Keratinocyte (primary cell): ENCODE measurements around the gene GPR31. TPM values are rescaled to one million over a fixed set of nuclear protein-coding genes. Genes with fewer than 3 reads are reported as not detected.

Experiments
- DNase-seq: peaks from one replicate; pipeline ENCODE4 v3.0.0-alpha.2; 2011; ENCODE audit warnings: low read depth, missing footprints, low spot score
- FAIRE-seq: peaks from 2 replicates; lab custom pipeline; 2011; peaks lifted over from hg19 to GRCh38; lab: Jason Lieb, UNC
- H2AFZ ChIP-seq: 2 replicates; pipeline ENCODE4 v1.6.0; 2012; ENCODE audit warnings: low read length, control low read depth, inconsistent platforms; ENCODE audit not compliant: control insufficient read depth
- H3K27ac ChIP-seq: 2 replicates; pipeline ENCODE4 v1.5.1; 2011; ENCODE audit warnings: low read length; ENCODE audit not compliant: control insufficient read depth, insufficient read depth
- H3K27me3 ChIP-seq: 3 replicates; pipeline ENCODE4 v1.6.0; 2011; ENCODE audit warnings: low read length; ENCODE audit not compliant: control insufficient read depth, insufficient read depth; ENCODE audit errors: extremely low read depth
- H3K36me3 ChIP-seq, 2 experiments: 2 replicates in 1 of 2; 3 replicates in 1 of 2; pipeline ENCODE4 v1.5.1; 2011; ENCODE audit warnings: low read length in 2 of 2, mild to moderate bottlenecking in 1 of 2; ENCODE audit not compliant: control insufficient read depth in 2 of 2, insufficient read depth in 2 of 2; ENCODE audit errors: extremely low read depth in 1 of 2
- H3K4me1 ChIP-seq: 3 replicates; pipeline ENCODE4 v1.5.1; 2011; ENCODE audit warnings: low read length; ENCODE audit not compliant: control insufficient read depth, insufficient read depth; ENCODE audit errors: extremely low read depth
- H3K4me2 ChIP-seq: 3 replicates; pipeline ENCODE4 v1.6.0; 2011; ENCODE audit warnings: low read depth, low read length; ENCODE audit not compliant: control insufficient read depth, insufficient read depth; ENCODE audit errors: extremely low read depth
- H3K4me3 ChIP-seq, 3 experiments: fragments of 200-600 bp in 1 of 3; sonication (generic) in 1 of 3; 2 replicates in 2 of 3; 3 replicates in 1 of 3; pipeline ENCODE4 v1.5.1; 2011 to 2016; ENCODE audit warnings: low read length in 3 of 3, mild to moderate bottlenecking in 3 of 3, control low read depth in 2 of 3, inconsistent platforms in 1 of 3, low read depth in 1 of 3, mixed read lengths in 1 of 3, mixed run types in 1 of 3, moderate library complexity in 1 of 3; ENCODE audit not compliant: control insufficient read depth in 2 of 3, insufficient read depth in 2 of 3; ENCODE audit errors: extremely low read depth in 1 of 3
- H3K79me2 ChIP-seq: 2 replicates; pipeline ENCODE4 v1.6.0; 2012; ENCODE audit warnings: low read length; ENCODE audit not compliant: control insufficient read depth, insufficient read depth
- H3K9ac ChIP-seq: 3 replicates; pipeline ENCODE4 v1.6.0; 2011; ENCODE audit warnings: low read length; ENCODE audit not compliant: control insufficient read depth, insufficient read depth; ENCODE audit errors: extremely low read depth
- H3K9me1 ChIP-seq: 3 replicates; pipeline ENCODE4 v1.6.0; 2011; ENCODE audit warnings: low read length; ENCODE audit not compliant: control insufficient read depth, insufficient read depth; ENCODE audit errors: extremely low read depth
- H3K9me3 ChIP-seq: 2 replicates; pipeline ENCODE4 v1.5.1; 2012; ENCODE audit warnings: low read depth, low read length; ENCODE audit not compliant: control insufficient read depth
- H4K20me1 ChIP-seq: 3 replicates; pipeline ENCODE4 v1.6.0; 2011; ENCODE audit warnings: low read length; ENCODE audit not compliant: control insufficient read depth, insufficient read depth; ENCODE audit errors: extremely low read depth
- CTCF ChIP-seq, 3 experiments: IDR thresholded peaks in 1 of 3; conservative IDR thresholded peaks in 1 of 3; optimal IDR thresholded peaks in 1 of 3; 2 replicates in 2 of 3; 3 replicates in 1 of 3; pipeline versions ENCODE3 to v1.5.1; 2011; ENCODE audit warnings: low read length in 3 of 3, mild to moderate bottlenecking in 3 of 3, moderate library complexity in 2 of 3, control low read depth in 1 of 3, inconsistent platforms in 1 of 3; ENCODE audit not compliant: insufficient read depth in 2 of 3; ENCODE audit errors: extremely low read depth in 1 of 3
- EZH2 ChIP-seq: IDR thresholded peaks from one replicate; pipeline ENCODE4 v1.6.1; 2012; ENCODE audit warnings: inconsistent platforms, mild to moderate bottlenecking, low read length, moderate library complexity
- dilution Hi-C: fragments of 300-500 bp; cut with MboI; formaldehyde crosslinking; loops from one replicate; pipeline ENCODE4 v1.7.0; 2020; ENCODE audit warnings: low sequenced_read_pairs; ENCODE audit not compliant: extremely low pct_ligation_motif_present
- polyA plus RNA-seq, 5 experiments: library from polyadenylated mRNA; depleted of rRNA in 3 of 5; stranded (reverse) in 3 of 5; stranded (forward) in 1 of 5; unstranded in 1 of 5; fragments of >200 nt; gene quantifications; 1 replicate in 1 of 5; 2 replicates in 3 of 5; 3 replicates in 1 of 5; pipeline versions ENCODE4 v1.2.1 to v1.2.3, GENCODE V29; 2011 to 2012; ENCODE audit warnings: missing spikeins in 2 of 5, low read depth in 1 of 5, low replicate concordance in 1 of 5

GPR31 gene
- polyA plus RNA-seq, 1 donor (not counting 4 experiments of a cell fraction or from before 2014, with no cell fraction given): not detected

- H3K27me3 ChIP-seq: peaks cover 8% of the 10 kb centered on the region
- H3K36me3 ChIP-seq: no peaks in the 10 kb centered on the region
- H3K27ac ChIP-seq: no peak overlapping the region
- H2AFZ ChIP-seq: no peak overlapping the region
- H3K4me1 ChIP-seq: no peaks in the 10 kb centered on the region
- no peak for TF ChIP-seq EZH2
- TF ChIP-seq CTCF (optimal IDR thresholded peaks at IDR 0.05 in 1 of 3, IDR thresholded peaks at IDR 0.05 in 1 of 3, conservative IDR thresholded peaks at IDR 0.05 in 1 of 3; ENCODE audit: extremely low read depth in 1 of 3, insufficient read depth in 2 of 3, low read length in 3 of 3): no peak
- no peak overlapping the region for H3K9ac ChIP-seq
- no peaks in the 10 kb centered on the region for H3K9me1 ChIP-seq
- FAIRE-seq (no peak), DNase-seq (no peak)
- H3K4me3 ChIP-seq: no peak overlapping the region
- no peaks in the 10 kb centered on the region for H4K20me1 ChIP-seq
- no peaks in the 10 kb centered on the region for H3K9me3 ChIP-seq
- no peaks in the 10 kb centered on the region for H3K79me2 ChIP-seq
- no peak overlapping the region for H3K4me2 ChIP-seq
- dilution Hi-C loops: no loop called here
These were observed 15.4 kb downstream of the GPR31 start for GRCh38 chr6:167142433-167142761.

- Histone ChIP-seq H3K9ac (no peak overlapping the region), H3K4me2 (no peak overlapping the region), H4K20me1 (no peaks in the 10 kb centered on the region), H3K9me1 (no peaks in the 10 kb centered on the region), H3K79me2 (no peaks in the 10 kb centered on the region), H3K4me3 (no peak overlapping the region), H3K27ac (no peak overlapping the region), H3K9me3 (no peaks in the 10 kb centered on the region), H3K27me3 (peaks cover 3% of the 10 kb centered on the region), H3K36me3 (no peaks in the 10 kb centered on the region), H2AFZ (no peak overlapping the region), H3K4me1 (no peaks in the 10 kb centered on the region)
- TF ChIP-seq EZH2 (no peak), CTCF (optimal IDR thresholded peaks at IDR 0.05 in 1 of 3, IDR thresholded peaks at IDR 0.05 in 1 of 3, conservative IDR thresholded peaks at IDR 0.05 in 1 of 3; ENCODE audit: extremely low read depth in 1 of 3, insufficient read depth in 2 of 3, low read length in 3 of 3) (peak; percentile 46 to 84 (median 75))
- dilution Hi-C loops: no loop called here
- no peak for FAIRE-seq
- no peak for DNase-seq
These were observed 15.9 kb downstream of the GPR31 start for GRCh38 chr6:167141667-167142432.
